ENCODE results near the gene LCT. TPM values are rescaled to one million over a fixed set of nuclear protein-coding genes. Genes with fewer than 3 reads are reported as not detected.

Gene LCT
- total and polyA plus RNA-seq, 2 of the 4 experiments (the other 2 are of a cell fraction) = under 0.01 TPM; not detected in 1

GRCh38 chr2:135874777-135875365, 37.9 kb upstream of the LCT start:
- ChIA-PET CTCF (interaction anchor here (0.7 kb wide), 1 partner anchor 10 kb away, joined by 4 read pairs; no protein-coding TSS in a partner anchor), POLR2A (ENCODE audit: unreplicated experiment) (interaction anchor here (0.5 kb wide), 1 partner anchor 39 kb away, joined by 3 read pairs; no protein-coding TSS in a partner anchor)
- H2AK5ac ChIP-seq (ENCODE audit: low read depth, low read length) = no peak overlapping the region
- no peak overlapping the region; the same call in 1 of the 2 replicates for H3K4me3 ChIP-seq (ENCODE audit: insufficient read depth, low read depth, low read length)
- intact Hi-C loops (cut with micrococcal nuclease) (no loop called here), dilution Hi-C loops (cut with HindIII; ENCODE audit: low sequenced_read_pairs, unreplicated experiment) (no loop called here), in situ Hi-C loops (cut with MboI; ENCODE audit: low sequenced_read_pairs) (no loop called here)
- no peak overlapping the region for H3K56ac ChIP-seq (ENCODE audit: extremely low read depth, insufficient read depth, low read length)
- no peak overlapping the region for H2BK15ac ChIP-seq (ENCODE audit: low read depth, low read length)
- no peaks in the 10 kb centered on the region for H4K20me1 ChIP-seq (ENCODE audit: insufficient read depth, low read length)
- no TSS peak for BruUV-seq (replicated peaks)
- H3K9me1 ChIP-seq (ENCODE audit: insufficient read depth, low read length) = no peaks in the 10 kb centered on the region
- no peaks in the 10 kb centered on the region for H3K27me3 ChIP-seq (ENCODE audit: control insufficient read depth, insufficient read depth, low read length)
- H4K8ac ChIP-seq (ENCODE audit: low read depth in 2 of 2, low read length in 2 of 2) = no peak overlapping the region
- 20% methylated on average over 3 of the region's 19 CpGs; no CpG with 5 or more reads in 1 of the 2 experiments for WGBS, 2 experiments (ENCODE audit: extremely low coverage in 2 of 2, insufficient read length in 1 of 2)
- H3K9me3 ChIP-seq (ENCODE audit: control insufficient read depth, insufficient read depth, low read length) = no peaks in the 10 kb centered on the region
- H3K36me3 ChIP-seq (ENCODE audit: control insufficient read depth, insufficient read depth, low read length) = peaks cover 7% of the 10 kb centered on the region; the same call in 1 of the 2 replicates
- H4K91ac ChIP-seq (ENCODE audit: insufficient read depth, low read depth, low read length) = no peak overlapping the region
- no peak overlapping the region for H2BK20ac ChIP-seq (ENCODE audit: low read depth, low read length)
- no peak overlapping the region for H2BK5ac ChIP-seq (ENCODE audit: low read depth, low read length, poor library complexity, severe bottlenecking)
- peak overlapping the region; percentile 48; the same call in 1 of the 2 replicates for H3K9ac ChIP-seq (ENCODE audit: low read depth, low read length)
- no peak overlapping the region for H3K14ac ChIP-seq (replicated peaks; ENCODE audit: low read depth, low read length)
- H4K5ac ChIP-seq (ENCODE audit: low read depth, low read length) = no peak overlapping the region
- H3K4me1 ChIP-seq (ENCODE audit: control insufficient read depth, insufficient read depth, low read length) = peaks cover 4% of the 10 kb centered on the region; the same call in 1 of the 2 replicates
- TF ChIP-seq CHD1 (IDR thresholded peaks at IDR 0.05; ENCODE audit: low read depth, low read length) (no peak), NFE2L2 (IDR thresholded peaks at IDR 0.05; ENCODE audit: low read depth, low read length) (no peak), MAFK (IDR thresholded peaks at IDR 0.05; ENCODE audit: low read depth, low read length) (no peak), MXI1 (IDR thresholded peaks at IDR 0.05; ENCODE audit: borderline replicate concordance, low read depth, low read length) (no peak), FOS (IDR thresholded peaks at IDR 0.05; ENCODE audit: low read depth, low read length) (no peak), MAZ (IDR thresholded peaks at IDR 0.05; ENCODE audit: borderline replicate concordance, low read depth, low read length) (no peak)
- TF ChIP-seq, protein P1, sequence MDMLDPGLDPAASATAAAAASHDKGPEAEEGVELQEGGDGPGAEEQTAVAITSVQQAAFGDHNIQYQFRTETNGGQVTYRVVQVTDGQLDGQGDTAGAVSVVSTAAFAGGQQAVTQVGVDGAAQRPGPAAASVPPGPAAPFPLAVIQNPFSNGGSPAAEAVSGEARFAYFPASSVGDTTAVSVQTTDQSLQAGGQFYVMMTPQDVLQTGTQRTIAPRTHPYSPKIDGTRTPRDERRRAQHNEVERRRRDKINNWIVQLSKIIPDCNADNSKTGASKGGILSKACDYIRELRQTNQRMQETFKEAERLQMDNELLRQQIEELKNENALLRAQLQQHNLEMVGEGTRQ (IDR thresholded peaks at IDR 0.05; ENCODE audit: low read depth, low read length) = no peak
- H3K4me2 ChIP-seq (ENCODE audit: low read depth, low read length) = peak overlapping the region; percentile 87
- H3K4ac ChIP-seq (ENCODE audit: low read depth, low read length) = peak overlapping the region; percentile 11; the same call in 1 of the 2 replicates
- H3K27ac ChIP-seq (ENCODE audit: insufficient read depth, low read length) = no peak overlapping the region
- no peak overlapping the region for H2BK120ac ChIP-seq (ENCODE audit: low read depth, low read length)
- peaks cover 2 to 25% of the 10 kb centered on the region in 2 experiments for H3K79me1 ChIP-seq (ENCODE audit: low read depth in 1 of 2, low read length in 2 of 2)
- no peak overlapping the region for H2AFZ ChIP-seq (replicated peaks; ENCODE audit: low read length, poor library complexity)
- H3K18ac ChIP-seq (ENCODE audit: low read depth, low read length) = no peak overlapping the region
- peak overlapping the region; percentile 73; the same call in 1 of the 2 replicates for H3K23ac ChIP-seq (ENCODE audit: low read depth, low read length)
- ATAC-seq (ENCODE audit: low read depth) (no peak), DNase-seq (no peak)
- no peak overlapping the region for H2AK9ac ChIP-seq (replicated peaks; ENCODE audit: low read depth, low read length, poor library complexity)

Data from IMR-90 (cell line).